Measurements from ENCODE around the gene TMEM209. TPM values are rescaled to one million over a fixed set of nuclear protein-coding genes. Genes with fewer than 3 reads are reported as not detected.
"Not testable (repeated sequence)": the region's sequence is repeated elsewhere in the genome, so short reads cannot be mapped to it uniquely, and the experiment has no call there.

The TMEM209 gene
- total and polyA plus RNA-seq, 12 donors: 5.9 to 14.7 (median 12.5) TPM

GRCh38 chr7:130187360-130187759 lies 17.8 kb downstream of the TMEM209 start:
- no peak overlapping the region for H3K27ac ChIP-seq
- intact Hi-C loops (cut with DNase I): no loop called here
- H3K9me3 ChIP-seq: no peaks in the 10 kb centered on the region
- WGBS, 2 donors: 82 to 87% methylated on average over 2 of the region's 2 CpGs
- TF ChIP-seq CTCF (IDR thresholded peaks at IDR 0.05): no peak
- no peaks in the 10 kb centered on the region for H3K27me3 ChIP-seq
- no peak overlapping the region for H3K4me3 ChIP-seq
- no peak for DNase-seq
- no peaks in the 10 kb centered on the region for H3K4me1 ChIP-seq
- ATAC-seq: no peak
- peaks cover 0 to 81% (median 29%) of the 10 kb centered on the region in 9 donors for H3K36me3 ChIP-seq

GRCh38 chr7:130184349-130184748 lies 20.9 kb downstream of the TMEM209 start:
- H3K27ac ChIP-seq; H3K4me1 ChIP-seq; DNase-seq; H3K4me3 ChIP-seq; H3K27me3 ChIP-seq; intact Hi-C loops (cut with DNase I); ATAC-seq; H3K9me3 ChIP-seq: not testable (repeated sequence)
- WGBS, 2 donors: 95 to 99% methylated on average over 5 of the region's 5 CpGs
- peaks cover 0 to 81% (median 39%) of the 10 kb centered on the region in 9 donors for H3K36me3 ChIP-seq

GRCh38 chr7:130182990-130183389 lies 22.2 kb downstream of the TMEM209 start:
- WGBS, 2 donors: 85 to 95% methylated on average over 2 of the region's 2 CpGs
- Histone ChIP-seq H3K36me3 (peaks cover 0 to 88% (median 43%) of the 10 kb centered on the region in 9 donors), H3K4me3 (no peak overlapping the region), H3K4me1 (no peaks in the 10 kb centered on the region), H3K27ac (no peak overlapping the region), H3K27me3 (no peaks in the 10 kb centered on the region), H3K9me3 (no peaks in the 10 kb centered on the region)
- intact Hi-C loops (cut with DNase I): no loop called here
- ATAC-seq (no peak), DNase-seq (no peak)
- TF ChIP-seq CTCF (IDR thresholded peaks at IDR 0.05): no peak

GRCh38 chr7:130181263-130181605 lies 24.0 kb downstream of the TMEM209 start:
- Histone ChIP-seq H3K9me3 (no peaks in the 10 kb centered on the region), H3K4me1 (no peaks in the 10 kb centered on the region), H3K27me3 (no peaks in the 10 kb centered on the region), H3K27ac (no peak overlapping the region), H3K4me3 (no peak overlapping the region), H3K36me3 (peaks cover 0 to 96% (median 43%) of the 10 kb centered on the region in 9 donors)
- no peak for TF ChIP-seq CTCF (IDR thresholded peaks at IDR 0.05)
- 94 to 97% methylated on average over 2 of the region's 2 CpGs for WGBS, 2 donors
- ATAC-seq (no peak), DNase-seq (no peak)
- intact Hi-C loops (cut with DNase I): no loop called here

- WGBS, 2 donors: 94 to 95% methylated on average over 9 of the region's 9 CpGs
These were observed 24.5 kb downstream of the TMEM209 start for GRCh38 chr7:130180571-130181262.

More at GRCh38 chr7:130180571-130181262, 24.5 kb downstream of the TMEM209 start:
- intact Hi-C loops (cut with DNase I): no loop called here
- Histone ChIP-seq H3K4me3 (no peak overlapping the region), H3K27ac (no peak overlapping the region), H3K4me1 (no peaks in the 10 kb centered on the region), H3K27me3 (no peaks in the 10 kb centered on the region), H3K36me3 (peaks cover 0 to 97% (median 43%) of the 10 kb centered on the region in 9 donors), H3K9me3 (no peaks in the 10 kb centered on the region)
- TF ChIP-seq CTCF (IDR thresholded peaks at IDR 0.05): no peak
- ATAC-seq (no peak), DNase-seq (no peak)
